AG04450 (cell line): ENCODE data around the gene FBXO7. TPM values are rescaled to one million over a fixed set of nuclear protein-coding genes. Genes with fewer than 3 reads are reported as not detected.

ENCODE experiments used
- CTCF ChIA-PET: fragments of 300-600, 350-600 bp; formaldehyde crosslinking; extraction: SDS; loops from one replicate; lab custom pipeline; 2022; ENCODE audit warnings: antibody characterized with exemption, inconsistent platforms; lab: Charles Lee
- POLR2A ChIA-PET: fragments of 350-600 bp; formaldehyde crosslinking; extraction: SDS; loops from one replicate; lab custom pipeline; 2021; ENCODE audit warnings: antibody characterized with exemption, inconsistent platforms; lab: Yijun Ruan, JAX
- DNase-seq: peaks from one replicate; pipeline ENCODE4 v3.0.0-alpha.2; 2011; ENCODE audit warnings: low read depth, low spot score
- H3K27ac ChIP-seq: one replicate; pipeline ENCODE4 v1.5.1; 2012; ENCODE audit warnings: low read depth, low read length, control low read depth
- H3K27me3 ChIP-seq: one replicate; pipeline ENCODE4 v1.6.0; 2012; ENCODE audit warnings: low read length; ENCODE audit not compliant: control insufficient read depth, insufficient read depth
- H3K4me3 ChIP-seq: 2 replicates; pipeline ENCODE4 v1.5.1; 2011; ENCODE audit warnings: mild to moderate bottlenecking, low read depth, low read length, control low read depth
- H3K9me3 ChIP-seq: 2 replicates; pipeline ENCODE4 v1.5.1; 2012; ENCODE audit warnings: low read length; ENCODE audit not compliant: control insufficient read depth, insufficient read depth
- CTCF ChIP-seq: IDR thresholded peaks from 2 replicates; pipeline ENCODE4 v1.5.1; 2011; ENCODE audit warnings: low read depth, low read length, control low read depth, inconsistent platforms
- polyA plus RNA-seq: library from polyadenylated mRNA; depleted of rRNA; stranded (reverse); fragments of >200 nt; gene quantifications from 2 replicates; pipeline ENCODE4 v1.2.3, GENCODE V29; 2011

Gene FBXO7
- polyA plus RNA-seq, 1 experiment: 156 TPM

- no peak overlapping the region for H3K27ac ChIP-seq
- no peak for TF ChIP-seq CTCF
- H3K27me3 ChIP-seq: peaks cover 6% of the 10 kb centered on the region
- ChIA-PET POLR2A (no interaction called here), CTCF (no interaction called here)
- no peaks in the 10 kb centered on the region for H3K9me3 ChIP-seq
- DNase-seq: no peak
- no peak overlapping the region for H3K4me3 ChIP-seq
Measured at GRCh38 chr22:32448980-32449379, 25.6 kb upstream of the FBXO7 start.

GRCh38 chr22:32457031-32457430 is 17.6 kb upstream of the FBXO7 start:
- H3K27me3 ChIP-seq: peaks cover 7% of the 10 kb centered on the region
- CTCF ChIA-PET: no interaction called here

GRCh38 chr22:32462452-32462851 is 12.2 kb upstream of the FBXO7 start:
- CTCF ChIA-PET: no interaction called here
- TF ChIP-seq CTCF: no peak

More at GRCh38 chr22:32457031-32457430, 17.6 kb upstream of the FBXO7 start:
- POLR2A ChIA-PET: no interaction called here
- Histone ChIP-seq H3K4me3 (no peak overlapping the region), H3K27ac (no peak overlapping the region), H3K9me3 (no peaks in the 10 kb centered on the region)
- DNase-seq: no peak
- no peak for TF ChIP-seq CTCF

GRCh38 chr22:32465661-32466060 is 8.9 kb upstream of the FBXO7 start:
- POLR2A ChIA-PET: no interaction called here
- DNase-seq: no peak
- CTCF ChIA-PET: no interaction called here
- H3K27me3 ChIP-seq: peaks cover 7% of the 10 kb centered on the region
- H3K9me3 ChIP-seq: no peaks in the 10 kb centered on the region
- H3K4me3 ChIP-seq: no peak overlapping the region
- TF ChIP-seq CTCF: no peak
- H3K27ac ChIP-seq: no peak overlapping the region

More at GRCh38 chr22:32462452-32462851, 12.2 kb upstream of the FBXO7 start:
- DNase-seq: no peak
- Histone ChIP-seq H3K27ac (no peak overlapping the region), H3K4me3 (no peak overlapping the region), H3K27me3 (peaks cover 7% of the 10 kb centered on the region), H3K9me3 (no peaks in the 10 kb centered on the region)
- POLR2A ChIA-PET: no interaction called here

- Histone ChIP-seq H3K4me3 (no peak overlapping the region), H3K9me3 (no peaks in the 10 kb centered on the region), H3K27ac (no peak overlapping the region), H3K27me3 (peaks cover 7% of the 10 kb centered on the region)
- TF ChIP-seq CTCF: no peak
- DNase-seq: no peak
- CTCF ChIA-PET: no interaction called here
- POLR2A ChIA-PET: no interaction called here
Measured at GRCh38 chr22:32466496-32466895, 8.1 kb upstream of the FBXO7 start.
